ENCODE results near the gene GALNT5.

Gene GALNT5

DNA sequence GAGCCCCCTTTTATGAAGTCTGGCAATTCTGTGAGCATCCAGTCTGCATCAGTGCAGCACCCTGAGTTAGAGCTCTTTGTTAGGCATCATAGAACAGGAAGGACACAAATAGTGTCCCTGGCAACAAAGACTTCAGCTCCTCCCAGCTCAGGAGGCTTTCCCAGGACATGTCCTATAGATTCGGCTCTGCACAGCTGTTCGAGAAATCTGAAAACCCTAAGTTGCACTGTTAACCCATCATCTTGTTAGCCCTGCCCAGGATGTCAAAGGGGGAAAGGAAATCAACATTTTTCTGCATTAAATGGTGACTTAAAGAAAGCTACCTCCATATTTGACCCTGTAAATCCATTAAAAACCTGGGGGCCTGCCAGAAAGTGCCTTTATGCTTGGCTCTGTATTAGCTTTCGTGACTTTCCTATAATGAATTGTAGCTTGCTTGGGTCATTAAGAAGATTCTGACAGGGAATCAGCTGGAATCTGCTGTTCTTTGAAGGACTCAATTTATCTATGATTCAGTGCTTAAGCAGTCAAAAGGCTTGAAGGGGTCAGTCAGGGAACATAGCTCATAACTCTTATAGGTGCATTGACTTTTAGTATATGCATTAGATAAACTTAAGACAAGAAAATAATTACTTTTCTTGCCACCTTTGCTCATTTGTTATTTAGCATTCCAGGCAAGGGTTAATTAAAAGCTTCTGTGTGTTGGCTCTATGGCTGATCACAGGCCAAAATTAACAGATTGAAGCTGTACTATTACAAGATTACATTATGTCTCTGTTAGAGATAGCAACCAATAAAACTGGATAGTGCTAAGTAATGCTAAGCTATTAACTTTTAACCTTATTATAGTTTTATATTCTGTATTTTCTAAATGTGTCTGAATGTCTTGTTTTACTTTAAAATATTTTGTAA is 47.6 kb downstream of the GALNT5 start:
- TF ChIP-seq ZFX (IDR thresholded peaks at IDR 0.05; ENCODE audit: borderline replicate concordance), result no peak
- no peak for TF ChIP-seq CTCF (IDR thresholded peaks at IDR 0.05)
- no peak overlapping the region for H3K27ac ChIP-seq

GRCh38 chr2:157305723-157306110 is 48.2 kb downstream of the GALNT5 start:
- TF ChIP-seq ZFX (IDR thresholded peaks at IDR 0.05; ENCODE audit: borderline replicate concordance), result no peak
- no peak for TF ChIP-seq CTCF (IDR thresholded peaks at IDR 0.05)
- H3K27ac ChIP-seq, result no peak overlapping the region

GRCh38 chr2:157307021-157307420 is 49.5 kb downstream of the GALNT5 start:
- H3K27ac ChIP-seq, result no peak overlapping the region
- TF ChIP-seq ZFX (IDR thresholded peaks at IDR 0.05; ENCODE audit: borderline replicate concordance) (no peak), CTCF (IDR thresholded peaks at IDR 0.05) (no peak)

GRCh38 chr2:157309878-157310277 is 52.4 kb downstream of the GALNT5 start:
- no peak overlapping the region for H3K27ac ChIP-seq
- TF ChIP-seq ZFX (IDR thresholded peaks at IDR 0.05; ENCODE audit: borderline replicate concordance) (no peak), CTCF (IDR thresholded peaks at IDR 0.05) (no peak)

- no peak for TF ChIP-seq CTCF (IDR thresholded peaks at IDR 0.05)
- no peak for TF ChIP-seq ZFX (IDR thresholded peaks at IDR 0.05; ENCODE audit: borderline replicate concordance)
- no peak overlapping the region for H3K27ac ChIP-seq
Observed at GRCh38 chr2:157311706-157312105, 54.2 kb downstream of the GALNT5 start.

- H3K27ac ChIP-seq, result no peak overlapping the region
- TF ChIP-seq ZFX (IDR thresholded peaks at IDR 0.05; ENCODE audit: borderline replicate concordance) (no peak), CTCF (IDR thresholded peaks at IDR 0.05) (no peak)
Observed at GRCh38 chr2:157312866-157313486, 55.5 kb downstream of the GALNT5 start.

DNA sequence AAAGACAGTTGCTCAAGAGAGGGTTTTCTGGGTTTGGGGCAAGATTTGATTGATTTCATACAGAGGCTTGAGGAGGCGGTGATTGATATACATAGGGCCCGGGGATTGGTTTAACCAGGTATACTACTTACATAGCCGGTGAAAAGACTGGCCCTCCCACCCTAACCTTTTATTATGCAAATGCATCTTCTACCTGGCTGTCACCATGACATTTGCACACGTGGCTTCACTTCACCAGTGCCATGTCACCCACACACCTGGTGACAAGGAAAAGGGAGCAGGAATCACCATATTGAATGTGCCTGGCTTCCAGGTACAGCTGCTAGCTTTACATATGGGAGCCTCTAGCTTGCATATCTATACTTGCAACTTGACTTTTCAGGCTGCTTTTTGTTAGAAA is 58.4 kb downstream of the GALNT5 start:
- no peak for TF ChIP-seq ZFX (IDR thresholded peaks at IDR 0.05; ENCODE audit: borderline replicate concordance)
- TF ChIP-seq CTCF (IDR thresholded peaks at IDR 0.05), result no peak
- no peak overlapping the region for H3K27ac ChIP-seq

All from 22Rv1 (cell line).